Umbilical cord (tissue), 2 donors: ENCODE measurements around the gene SLC24A2. TPM values are rescaled to one million over a fixed set of nuclear protein-coding genes. Genes with fewer than 3 reads are reported as not detected.
"Not testable (repeated sequence)": the region's sequence is repeated elsewhere in the genome, so short reads cannot be mapped to it uniquely, and the experiment has no call there.

Experiments used
- DNase-seq: peaks from one replicate; pipeline ENCODE4 v3.0.0-alpha.2; 2015; ENCODE audit warnings: low spot score
- total RNA-seq: library from RNA; depleted of rRNA; stranded (reverse); fragments of >200 nt; gene quantifications from one replicate; pipeline ENCODE4 v1.2.3, GENCODE V29; 2014; ENCODE audit warnings: low replicate concordance; ENCODE audit not compliant: insufficient read depth

Gene SLC24A2
- 2.6 TPM for total RNA-seq

- DNase-seq: peak; percentile 6
Measured at GRCh38 chr9:19788614-19789271, at the start of gene SLC24A2. TSS of gene SLC24A2 (minus strand) at chr9:19789037.

DNA sequence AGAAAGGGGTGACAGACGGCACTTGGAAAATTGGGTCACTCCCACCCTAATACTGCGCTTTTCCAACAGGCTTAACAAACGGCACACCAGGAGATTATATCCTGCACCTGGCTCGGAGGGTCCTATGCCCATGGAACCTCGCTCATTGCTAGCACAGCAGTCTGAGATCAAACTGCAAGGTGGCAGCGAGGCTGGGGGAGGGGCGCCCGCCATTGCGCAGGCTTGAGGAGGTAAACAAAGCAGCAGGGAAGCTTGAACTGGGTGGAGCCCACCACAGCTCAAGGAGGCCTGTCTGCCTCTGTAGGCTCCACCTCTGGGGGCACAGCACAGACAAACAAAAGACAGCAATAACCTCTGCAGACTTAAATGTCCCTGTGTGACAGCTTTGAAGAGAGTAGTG is 44.5 kb upstream of the SLC24A2 start:
- not testable (repeated sequence) for DNase-seq

DNA sequence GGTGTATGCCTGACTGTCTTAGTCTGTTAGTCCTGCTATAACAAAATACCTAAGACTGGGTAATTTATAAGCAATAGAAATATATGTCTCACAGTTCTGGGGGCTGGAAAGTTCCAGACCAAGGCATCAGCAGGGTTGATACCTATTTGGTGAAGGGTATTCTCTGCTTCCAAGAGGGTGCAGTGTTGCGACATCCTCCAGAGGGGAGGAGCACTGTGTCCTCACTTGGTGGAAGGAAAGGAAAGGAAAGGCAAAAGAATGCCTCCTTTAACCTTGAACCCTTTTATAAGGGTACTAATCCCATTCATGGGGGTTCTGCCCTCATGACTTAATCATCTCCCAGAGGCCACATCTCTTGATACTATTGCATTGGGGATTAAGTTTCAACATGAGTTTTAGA is 42.0 kb upstream of the SLC24A2 start:
- no peak for DNase-seq

DNA sequence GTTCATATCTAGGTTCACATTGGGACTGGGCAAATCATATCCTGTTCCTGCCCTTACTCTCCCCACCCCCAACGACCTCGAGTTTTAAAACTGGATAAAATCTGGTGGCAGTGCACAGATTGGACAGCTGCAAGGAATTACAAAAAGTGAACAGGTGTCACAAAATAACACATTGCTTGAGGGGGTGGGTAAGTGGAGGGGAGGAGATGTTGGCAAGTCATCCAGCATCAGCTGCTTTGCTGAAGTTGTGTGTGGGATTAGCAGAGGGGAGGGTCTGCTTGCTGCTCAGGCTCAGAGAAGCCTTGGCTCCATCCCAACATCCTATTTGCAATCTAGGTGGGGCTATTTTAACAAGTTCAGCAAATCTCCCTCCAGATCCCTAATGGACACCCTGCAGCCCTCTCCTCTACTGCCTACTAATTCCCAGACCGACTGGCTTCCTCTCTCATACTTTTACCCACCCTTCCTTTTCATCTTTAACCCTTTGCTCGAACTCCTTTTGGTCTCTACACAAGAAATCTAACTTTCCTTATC is 39.8 kb upstream of the SLC24A2 start:
- no peak for DNase-seq

DNA sequence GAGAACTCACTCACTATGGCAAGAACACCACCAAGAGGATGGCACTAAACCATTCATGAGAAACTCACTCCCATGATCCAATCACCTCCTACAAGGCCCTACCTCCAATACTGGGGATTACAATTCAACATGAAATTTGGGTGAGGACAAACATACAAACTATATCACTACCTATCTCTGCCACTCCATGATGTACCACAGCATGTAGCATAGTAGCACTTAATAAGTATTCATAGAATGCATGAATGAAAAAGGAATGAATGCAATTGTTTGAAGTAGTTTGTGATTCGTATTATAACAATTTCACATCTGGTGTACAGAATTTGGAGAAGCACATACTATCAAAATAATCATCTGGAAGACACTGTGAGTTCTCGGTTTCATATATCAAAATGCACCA is 27.9 kb upstream of the SLC24A2 start:
- DNase-seq: no peak

DNA sequence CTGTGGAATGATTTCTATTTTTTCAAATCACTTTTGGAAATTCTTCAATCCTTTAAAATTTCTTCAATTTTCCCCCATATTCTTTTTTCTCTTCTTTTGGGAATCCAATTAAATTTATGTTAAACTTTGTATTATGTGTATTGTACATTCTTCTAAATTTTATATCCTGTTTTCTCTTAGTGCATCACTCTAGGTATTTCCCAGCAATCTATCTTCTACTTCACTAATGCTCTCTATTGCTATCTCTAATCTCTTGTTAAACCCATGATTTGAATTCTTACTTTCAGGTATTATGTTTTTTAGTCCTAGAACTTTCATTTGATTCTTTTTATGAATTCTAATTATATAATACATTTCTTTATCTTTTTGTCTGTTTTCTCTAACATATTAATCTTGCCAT is 23.4 kb upstream of the SLC24A2 start:
- no peak for DNase-seq

DNA sequence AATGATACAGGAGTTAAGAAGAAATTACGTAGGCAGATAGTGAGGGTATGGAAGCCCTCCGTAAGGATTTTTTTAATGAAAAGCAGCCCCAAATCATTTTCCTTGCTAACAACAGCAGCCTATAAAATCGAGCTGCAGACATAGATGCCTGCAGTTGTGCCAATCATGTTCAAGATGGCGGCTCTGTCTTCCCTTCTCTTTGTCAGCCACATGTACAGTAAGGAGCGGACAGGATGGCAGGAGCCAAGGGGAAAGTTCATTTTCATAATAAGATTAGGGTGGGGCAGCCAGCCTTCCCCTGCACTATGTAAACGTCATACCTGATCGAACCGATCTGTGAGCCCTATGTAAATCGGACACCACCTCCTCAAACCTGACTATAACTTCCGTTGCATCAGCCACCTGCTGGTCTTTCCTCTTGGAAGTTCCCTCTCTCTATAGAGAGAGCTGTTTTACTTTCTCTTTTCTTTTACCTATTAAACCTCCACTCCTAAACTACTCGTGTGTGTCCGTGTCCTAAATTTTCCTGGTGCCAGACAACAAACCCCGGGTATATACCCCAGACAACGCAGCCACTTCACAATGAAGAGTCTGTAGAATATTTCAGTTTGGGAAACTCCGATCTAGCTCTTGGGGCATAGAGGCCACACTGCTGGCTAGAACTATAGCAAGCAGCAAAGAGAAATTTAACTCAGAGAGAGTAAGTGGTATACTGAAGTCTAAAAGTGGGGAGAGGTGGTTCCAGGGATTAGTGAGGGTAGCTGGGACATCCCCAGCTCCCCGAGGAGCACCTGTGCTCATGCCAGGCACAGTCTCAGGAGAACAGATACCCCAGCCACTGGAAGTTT is 20.8 kb upstream of the SLC24A2 start:
- DNase-seq: no peak

DNA sequence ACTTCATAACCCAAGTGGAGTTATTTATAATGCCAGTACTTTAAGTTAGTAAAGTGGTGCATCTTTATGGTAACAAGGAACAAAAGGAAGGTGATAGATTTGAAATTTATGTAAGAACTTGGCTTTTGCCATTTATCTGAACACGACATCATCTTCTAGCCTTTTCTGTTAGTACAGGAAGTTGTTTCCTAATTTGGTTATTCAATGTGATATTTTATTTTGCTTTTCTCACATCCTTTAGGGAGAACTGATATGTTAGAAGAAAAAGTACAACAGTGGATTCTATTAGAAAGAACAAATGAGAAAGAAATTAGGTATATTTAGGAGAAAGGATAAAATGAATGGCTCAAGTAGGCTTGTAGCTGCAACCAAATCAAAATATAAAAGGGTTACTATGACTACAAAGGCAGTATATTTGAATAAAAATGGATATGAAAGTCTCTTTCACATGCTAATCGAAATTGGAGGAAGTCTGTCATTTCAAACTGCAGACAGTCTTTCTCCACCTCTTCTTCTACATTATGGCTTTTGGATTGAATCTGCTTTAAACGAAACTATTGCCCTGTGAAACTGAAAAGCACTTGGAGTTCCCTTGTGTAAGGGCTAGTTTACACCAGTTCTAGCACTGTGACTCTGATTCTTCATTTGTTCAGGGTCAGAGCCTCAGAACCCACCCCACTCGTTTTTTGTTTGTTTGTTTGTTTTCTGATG is 18.5 kb upstream of the SLC24A2 start:
- no peak for DNase-seq

DNA sequence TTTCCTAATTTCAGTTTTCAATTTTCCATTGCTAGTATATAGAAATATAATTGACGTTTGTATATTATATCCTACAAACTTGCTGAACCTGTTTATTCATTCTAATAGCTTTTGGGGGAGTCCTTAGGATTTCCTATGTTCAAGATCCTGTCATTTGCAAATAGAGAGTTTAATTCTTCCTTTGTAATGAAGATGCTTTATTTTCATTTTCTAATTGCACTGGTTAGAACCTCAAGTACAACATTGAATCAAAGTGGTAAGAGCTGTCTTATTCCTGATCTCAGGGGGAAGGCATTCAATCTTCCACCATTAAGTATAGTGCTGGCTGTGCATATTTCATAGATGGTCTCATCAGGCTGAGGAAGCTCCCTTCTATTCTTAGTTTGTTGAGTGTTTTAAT is 15.6 kb upstream of the SLC24A2 start:
- no peak for DNase-seq

DNA sequence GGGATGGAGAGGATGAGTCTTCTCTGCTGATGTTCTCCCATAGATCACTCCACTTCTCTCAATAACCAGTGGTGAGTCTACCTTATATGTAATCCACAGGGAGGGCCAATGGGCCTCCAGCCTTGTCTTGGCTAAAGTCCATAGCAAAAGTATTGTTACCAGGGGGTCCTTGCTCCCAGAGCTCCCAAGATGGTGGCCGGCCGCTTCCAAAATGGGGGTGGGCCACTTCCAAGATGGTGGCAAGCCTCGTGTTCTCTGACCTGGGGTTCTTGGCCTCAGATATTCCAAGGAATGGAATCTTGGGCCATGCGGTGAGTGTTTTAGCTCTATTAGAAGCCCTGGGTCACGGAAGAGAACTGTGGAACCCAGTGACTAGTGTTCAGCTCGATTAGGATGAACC is 12.0 kb upstream of the SLC24A2 start:
- DNase-seq: no peak

DNA sequence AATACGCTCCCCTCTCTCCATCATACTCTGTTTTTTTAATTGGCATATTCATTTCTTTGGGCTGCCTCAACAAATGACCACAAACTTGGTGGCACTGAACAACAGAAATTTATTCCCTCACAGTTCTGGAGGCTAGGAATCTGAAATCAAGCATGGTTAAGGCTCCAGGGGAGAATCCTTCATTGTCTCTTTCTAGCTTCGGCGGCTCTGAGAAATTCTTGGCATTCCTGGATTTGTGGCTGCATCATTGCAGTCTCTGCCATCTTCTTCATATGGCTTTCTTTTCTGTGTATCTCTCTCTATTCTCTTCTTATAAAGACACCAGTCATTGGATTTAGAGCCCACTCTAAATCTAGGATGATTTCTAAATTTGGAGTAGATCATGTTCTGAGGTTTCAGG is 10.9 kb upstream of the SLC24A2 start:
- DNase-seq: no peak

- no peak for DNase-seq
Measured at GRCh38 chr9:19788152-19788551, 685 bp downstream of the SLC24A2 start.

- DNase-seq: no peak
Measured at GRCh38 chr9:19787672-19788071, 1.2 kb downstream of the SLC24A2 start.

DNA sequence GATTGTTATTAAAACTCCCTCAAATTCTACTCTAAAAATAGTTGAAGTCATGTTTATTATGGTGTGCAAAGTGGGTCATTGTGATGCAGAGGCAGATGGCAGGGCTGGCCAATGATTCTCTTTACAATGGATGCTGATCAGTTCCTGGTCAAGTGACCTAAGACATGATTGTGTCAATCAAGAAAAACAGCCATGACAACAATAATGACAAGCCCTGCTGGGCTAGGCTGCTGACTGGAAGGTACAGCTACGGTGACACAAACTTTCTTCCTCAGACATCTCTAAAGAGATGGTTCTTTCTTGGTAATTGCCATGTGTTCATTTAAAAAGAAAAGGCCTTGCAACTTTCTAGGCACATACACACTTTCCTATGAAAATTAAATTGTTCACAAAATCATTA is 3.6 kb downstream of the SLC24A2 start:
- DNase-seq: no peak

- DNase-seq: no peak
Measured at GRCh38 chr9:19784136-19784535, 4.7 kb downstream of the SLC24A2 start.

DNA sequence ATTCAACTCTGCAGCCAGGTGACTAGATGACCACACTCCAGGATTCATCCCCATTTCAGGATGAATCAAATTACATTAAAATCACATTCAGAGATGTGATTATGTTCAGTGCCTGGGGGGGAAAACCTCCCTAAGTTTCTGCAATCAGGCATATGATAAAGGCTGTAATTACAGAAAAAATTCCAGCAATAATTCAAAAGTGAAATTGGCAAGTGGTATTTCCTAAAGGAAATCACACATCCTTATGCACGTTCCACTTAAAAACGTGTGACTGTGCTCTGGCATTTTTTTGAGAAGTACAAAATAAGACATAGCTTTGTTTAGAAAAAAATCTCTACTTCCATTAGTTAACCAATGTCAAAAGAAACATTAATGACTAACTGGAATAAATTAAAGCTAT is 5.3 kb downstream of the SLC24A2 start:
- no peak for DNase-seq

DNA sequence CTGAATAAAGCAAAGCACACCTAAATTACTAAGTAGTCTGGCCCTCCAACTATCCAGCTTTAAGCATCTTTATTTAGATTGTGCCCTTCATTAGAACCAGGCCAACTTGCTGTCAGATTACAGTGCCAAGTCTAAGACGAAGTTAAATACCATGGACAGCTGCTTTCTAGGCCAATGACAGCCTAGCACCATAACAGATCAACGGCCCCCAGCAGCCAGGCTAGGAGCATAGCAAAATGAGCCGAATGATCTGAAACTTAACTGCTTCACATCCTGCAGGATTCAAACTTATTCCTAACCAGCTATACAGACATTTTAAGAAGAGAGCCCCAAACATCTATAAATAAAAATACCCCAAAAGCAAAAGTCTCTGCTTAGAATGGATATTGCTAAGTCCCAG is 6.8 kb downstream of the SLC24A2 start:
- DNase-seq: no peak

DNA sequence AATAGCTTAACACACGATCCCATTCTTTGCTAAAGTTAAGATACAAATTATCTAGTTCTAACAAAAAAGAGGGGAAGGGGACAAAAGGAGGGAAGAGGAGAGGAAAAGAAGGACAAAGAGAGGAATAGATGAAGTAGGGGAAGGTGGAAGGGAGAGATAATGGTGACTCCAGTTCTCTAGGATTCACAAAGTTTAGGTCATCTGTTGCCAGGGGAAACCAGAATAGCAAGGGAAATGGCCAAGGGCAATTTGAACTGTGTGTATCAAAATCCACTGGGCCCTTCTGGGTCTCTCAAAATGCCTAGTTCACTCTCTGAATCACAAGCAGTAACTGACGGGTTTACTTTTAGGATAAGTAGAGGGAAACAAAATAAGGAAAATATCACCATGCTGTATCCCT is 7.6 kb downstream of the SLC24A2 start:
- DNase-seq: no peak

- no peak for DNase-seq
Measured at GRCh38 chr9:19771446-19771845, 17.4 kb downstream of the SLC24A2 start.

- no peak for DNase-seq
Measured at GRCh38 chr9:19770973-19771372, 17.9 kb downstream of the SLC24A2 start.

DNA sequence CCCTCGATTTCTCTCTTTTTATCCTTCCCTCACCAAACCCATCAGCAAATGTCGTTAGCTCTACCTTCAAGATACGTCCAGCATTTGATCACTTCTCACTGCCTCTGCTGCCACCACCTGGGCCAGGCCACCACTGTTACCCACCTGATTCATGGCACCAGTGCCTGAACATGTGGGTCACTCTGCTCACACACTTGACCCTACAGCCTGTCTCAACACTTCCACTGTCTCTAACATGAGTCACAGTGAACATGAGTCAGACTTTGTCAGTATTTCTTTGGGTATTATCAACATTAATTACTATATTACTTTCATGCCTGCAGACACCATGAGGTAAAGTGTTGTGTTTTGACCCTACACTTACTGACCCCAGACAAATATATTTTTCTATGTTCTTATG is 19.6 kb downstream of the SLC24A2 start:
- no peak for DNase-seq

DNA sequence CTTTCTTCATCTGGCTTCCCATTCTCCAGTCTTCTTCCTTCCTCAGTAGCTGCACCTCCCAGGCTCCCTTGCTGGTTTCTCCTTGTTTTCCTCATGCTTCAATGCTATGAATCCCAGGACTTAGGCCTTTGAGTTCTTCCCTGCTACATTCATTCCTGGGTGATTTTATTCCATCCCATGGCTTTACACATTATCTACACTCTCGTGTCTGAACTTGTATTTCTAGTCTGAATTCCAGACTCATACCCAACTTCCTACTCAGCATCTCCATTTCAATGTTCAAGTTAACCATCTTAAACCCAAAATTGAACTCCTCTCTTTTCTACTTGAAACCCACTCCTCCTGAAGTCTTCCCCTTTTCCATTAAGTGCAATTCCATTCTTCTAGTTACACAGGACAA is 20.0 kb downstream of the SLC24A2 start:
- DNase-seq: no peak
